PC-9 (cell line): Measurements from ENCODE around the gene CEP162.

ENCODE experiments used
- CTCF ChIP-seq: fragments of 200-600 bp; sonication (generic); conservative IDR thresholded peaks from 2 replicates; pipeline ENCODE4 v1.6.1; 2017; ENCODE audit warnings: mixed run types, antibody characterized with exemption, mild to moderate bottlenecking, moderate library complexity
- EZH2 ChIP-seq: fragments of 200-600 bp; sonication (generic); IDR thresholded peaks from 2 replicates; pipeline ENCODE4 v1.8.0; 2017; ENCODE audit warnings: antibody characterized with exemption, low read depth

DNA sequence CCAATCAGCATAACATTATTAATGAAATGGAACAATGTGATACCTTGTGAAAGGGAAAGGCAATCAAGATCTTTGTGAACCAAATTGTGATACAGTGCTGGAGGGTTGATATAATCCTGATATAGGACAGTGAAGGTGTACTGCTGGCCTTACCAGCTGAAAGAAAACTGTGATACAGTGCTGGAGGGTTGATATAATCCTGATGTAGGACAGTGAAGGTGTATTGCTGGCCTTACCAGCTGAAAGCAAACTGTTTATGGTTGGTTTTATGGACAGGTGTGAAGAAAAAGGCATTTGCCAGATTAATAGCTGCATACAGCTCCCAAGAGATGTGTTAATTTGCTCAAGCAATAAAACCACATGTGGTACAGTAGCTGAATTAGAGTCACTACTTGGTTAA, 119.9 kb downstream of the CEP162 start:
- TF ChIP-seq CTCF, result no peak
- TF ChIP-seq EZH2, result no peak
